Transverse colon (tissue), 4 donors: ENCODE data around the gene CCNT1. TPM values are rescaled to one million over a fixed set of nuclear protein-coding genes. Genes with fewer than 3 reads are reported as not detected.
A peak's percentile ranks its signal among the peaks of the same experiment; 100 is the strongest.
"Not testable (repeated sequence)": the region's sequence is repeated elsewhere in the genome, so short reads cannot be mapped to it uniquely, and the experiment has no call there.

Experiments
- DNase-seq: peaks from one replicate; pipeline ENCODE4 v3.0.0-alpha.2; 2019
- H3K27ac ChIP-seq, 4 donors: fragments of 200-600 bp; sonication (generic); 2 replicates each; pipeline ENCODE4 v1.5.1; 2016 to 2018; ENCODE audit warnings: inconsistent platforms in 4 of 4
- H3K27me3 ChIP-seq: fragments of 200-600 bp; sonication (generic); 2 replicates; pipeline ENCODE4 v1.5.1; 2017; ENCODE audit warnings: inconsistent platforms
- H3K36me3 ChIP-seq, 4 donors: fragments of 200-600 bp; sonication (generic); 2 replicates each; pipeline ENCODE4 v1.5.1; 2017 to 2019; ENCODE audit warnings: inconsistent platforms in 4 of 4
- H3K4me1 ChIP-seq, 4 donors: fragments of 200-600 bp; sonication (generic); 2 replicates each; pipeline ENCODE4 v1.5.1; 2017 to 2020; ENCODE audit warnings: inconsistent platforms in 4 of 4
- H3K4me3 ChIP-seq, 4 donors: fragments of 200-600 bp; sonication (generic); 1 replicate in 1 of 4; 2 replicates in 3 of 4; pipeline versions ENCODE4 v1.5.1 to v1.6.1; 2017 to 2019; ENCODE audit warnings: inconsistent platforms in 4 of 4
- H3K9me3 ChIP-seq, 2 donors: fragments of 200-600 bp; sonication (generic); 2 replicates each; pipeline ENCODE4 v1.5.1; 2017 to 2019; ENCODE audit warnings: inconsistent platforms in 2 of 2
- CTCF ChIP-seq, 5 experiments: fragments of 200-600 bp in 3 of 5; fragments of 450-650 bp in 2 of 5; sonication (generic) in 3 of 5; IDR thresholded peaks; 1 replicate in 2 of 5; 2 replicates in 3 of 5; pipeline ENCODE4 v1.5.1; 2016 to 2017; ENCODE audit warnings: antibody characterized with exemption in 5 of 5, inconsistent platforms in 3 of 5, mild to moderate bottlenecking in 2 of 5, moderate library complexity in 1 of 5
- EP300 ChIP-seq: sonication (generic); formaldehyde crosslinking; IDR thresholded peaks from one replicate; pipeline ENCODE4 v1.6.1; 2017; ENCODE audit warnings: antibody characterized with exemption, low read depth
- POLR2A ChIP-seq: fragments of 450-650 bp; IDR thresholded peaks from one replicate; pipeline ENCODE4 v1.6.1; 2016; ENCODE audit warnings: antibody characterized with exemption, mild to moderate bottlenecking, moderate library complexity
- POLR2AphosphoS5 ChIP-seq, 3 donors: sonication (generic); formaldehyde crosslinking; IDR thresholded peaks; one replicate each; pipeline ENCODE4 v1.6.1; 2016; ENCODE audit warnings: antibody characterized with exemption in 3 of 3
- WGBS, 2 donors: methylation state at CpG; one replicate each; pipeline ENCODE4 v1.1.5; 2018; ENCODE audit warnings: low coverage in 1 of 2; 5-methylcytosine and 5-hydroxymethylcytosine counted together
- in situ Hi-C, 4 donors: fragments of 200-750 bp; cut with MboI; loops; one replicate each; pipeline versions ENCODE4 v1.15.0 to v1.15.1; 2017; ENCODE audit warnings: low sequenced_read_pairs in 3 of 4, low pct_ligation_motif_present in 1 of 4, low pct_unique_long_range_greater_than_20kb in 1 of 4
- intact Hi-C: fragments of 100-400 bp; cut with DNase I; formaldehyde crosslinking; loops from one replicate; pipeline ENCODE4 v1.15.1; 2023; ENCODE audit warnings: low total_unique reads
- total RNA-seq, 4 donors: library from RNA; depleted of rRNA; stranded (reverse); fragments of >200 nt; gene quantifications; one replicate each; pipeline ENCODE4 v1.1.0, GENCODE V29; 2016

The CCNT1 gene
- total RNA-seq, 4 donors from 2014 or later, result 10.0 to 29.4 (median 23.6) TPM

GRCh38 chr12:48686615-48687334 lies 29.7 kb downstream of the CCNT1 start:
- TF ChIP-seq POLR2AphosphoS5 (IDR thresholded peaks at IDR 0.05) (no peak), CTCF (IDR thresholded peaks at IDR 0.05) (no peak), POLR2A (no peak), EP300 (no peak)
- in situ Hi-C loops (no loop called here), intact Hi-C loops (no loop called here)
- no peak overlapping the region for H3K4me3 ChIP-seq
- WGBS, 2 donors, result 90% methylated on average over 5 to 6 of the region's 6 CpGs
- peaks cover 0 to 11% (median 0%) of the 10 kb centered on the region in 4 donors for H3K4me1 ChIP-seq
- no peaks in the 10 kb centered on the region for H3K9me3 ChIP-seq
- DNase-seq, result no peak
- H3K36me3 ChIP-seq, result peaks cover 0 to 13% (median 2%) of the 10 kb centered on the region in 4 donors
- H3K27me3 ChIP-seq, result no peaks in the 10 kb centered on the region
- no peak overlapping the region for H3K27ac ChIP-seq

GRCh38 chr12:48686037-48686595 lies 30.4 kb downstream of the CCNT1 start:
- TF ChIP-seq POLR2AphosphoS5 (IDR thresholded peaks at IDR 0.05) (no peak), POLR2A (no peak), CTCF (IDR thresholded peaks at IDR 0.05) (no peak)
- Histone ChIP-seq H3K4me3 (no peak overlapping the region), H3K4me1 (peaks cover 0 to 11% (median 3%) of the 10 kb centered on the region in 4 donors), H3K27me3 (no peaks in the 10 kb centered on the region), H3K9me3 (no peaks in the 10 kb centered on the region), H3K27ac (no peak overlapping the region), H3K36me3 (peaks cover 0 to 13% (median 0%) of the 10 kb centered on the region in 4 donors)
- intact Hi-C loops, result no loop called here
- no peak for DNase-seq
- 57 to 60% methylated on average over 3 of the region's 3 CpGs for WGBS, 2 donors
- in situ Hi-C loops, result no loop called here

DNA sequence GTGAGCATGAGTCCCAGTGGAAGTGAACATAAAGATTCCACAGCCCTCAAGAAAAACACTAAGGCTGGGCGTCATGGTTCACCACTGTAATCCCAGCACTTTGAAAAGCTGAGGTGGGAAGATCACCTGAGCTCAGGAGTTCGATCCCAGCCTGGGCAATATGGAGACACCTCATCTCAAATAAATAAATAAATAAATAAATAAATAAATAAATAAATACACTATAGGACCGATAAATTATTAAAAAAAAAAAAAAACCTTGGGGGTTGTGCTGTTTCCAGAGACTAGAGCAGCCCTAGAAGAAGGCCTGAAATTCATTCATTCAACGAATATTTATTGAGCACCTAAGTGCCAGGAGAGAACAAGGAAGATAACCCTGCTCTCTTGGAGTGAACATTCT lies 33.0 kb downstream of the CCNT1 start:
- no peaks in the 10 kb centered on the region for H3K27me3 ChIP-seq
- peaks cover 0 to 7% (median 3%) of the 10 kb centered on the region in 4 donors for H3K36me3 ChIP-seq
- TF ChIP-seq POLR2A (no peak), CTCF (IDR thresholded peaks at IDR 0.05) (no peak), POLR2AphosphoS5 (IDR thresholded peaks at IDR 0.05) (no peak), EP300 (no peak)
- intact Hi-C loops, result no loop called here
- no peak for DNase-seq
- peaks cover 13 to 37% (median 28%) of the 10 kb centered on the region in 4 donors for H3K4me1 ChIP-seq
- no peak overlapping the region for H3K4me3 ChIP-seq
- in situ Hi-C loops, result no loop called here
- 83 to 90% methylated on average over 4 of the region's 4 CpGs for WGBS, 2 donors
- no peak overlapping the region for H3K27ac ChIP-seq
- no peaks in the 10 kb centered on the region for H3K9me3 ChIP-seq

DNA sequence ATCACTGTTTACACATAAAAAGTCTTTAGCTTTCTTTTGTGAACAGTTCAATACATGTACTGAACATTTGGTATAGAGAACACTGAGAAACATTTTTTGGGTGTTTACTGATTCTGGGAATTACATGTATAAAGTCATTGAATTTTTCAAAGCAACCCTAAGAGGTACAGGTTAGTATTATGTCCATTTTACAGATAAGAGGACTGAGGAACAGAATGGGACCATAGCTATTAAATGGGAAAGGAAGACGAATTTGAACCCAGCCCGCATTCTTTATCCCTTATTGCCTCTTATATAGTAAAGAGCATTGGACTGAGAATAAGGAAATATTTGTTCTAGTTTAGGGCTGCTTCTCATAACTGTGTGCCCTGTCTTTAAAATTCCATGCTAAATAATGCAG lies 33.6 kb downstream of the CCNT1 start:
- TF ChIP-seq EP300 (no peak), POLR2A (no peak), POLR2AphosphoS5 (IDR thresholded peaks at IDR 0.05) (no peak), CTCF (IDR thresholded peaks at IDR 0.05) (no peak)
- in situ Hi-C loops, result no loop called here
- H3K27me3 ChIP-seq, result no peaks in the 10 kb centered on the region
- intact Hi-C loops, result no loop called here
- H3K4me1 ChIP-seq, result peaks cover 15 to 43% (median 33%) of the 10 kb centered on the region in 4 donors
- H3K27ac ChIP-seq, result peak overlapping the region in 3 of 4 donors; percentile 91 to 97 (median 96)
- 56 to 73% methylated on average over 2 of the region's 2 CpGs for WGBS, 2 donors
- peak overlapping the region in 3 of 4 donors; percentile 85 to 99 (median 93) for H3K4me3 ChIP-seq
- no peak for DNase-seq
- no peaks in the 10 kb centered on the region for H3K9me3 ChIP-seq
- H3K36me3 ChIP-seq, result peaks cover 0 to 5% (median 2%) of the 10 kb centered on the region in 4 donors

DNA sequence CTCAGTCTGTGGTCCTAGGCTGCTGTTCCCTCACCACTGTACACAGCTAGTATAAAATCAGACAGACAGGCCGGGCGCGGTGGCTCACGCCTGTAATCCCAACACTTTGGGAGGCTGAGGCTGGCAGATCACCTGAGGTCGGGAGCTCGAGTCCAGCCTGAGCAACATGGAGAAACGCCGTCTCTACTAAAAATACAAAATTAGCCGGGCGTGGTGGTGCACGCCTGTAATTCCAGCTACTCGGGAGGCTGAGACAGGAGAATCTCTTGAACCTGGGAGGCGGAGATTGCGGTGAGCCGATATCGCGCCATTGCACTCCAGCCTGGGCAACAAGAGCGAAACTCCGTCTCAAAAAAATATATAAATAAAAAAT lies 34.0 kb downstream of the CCNT1 start:
- in situ Hi-C loops, result not testable (repeated sequence)

More for the DNA sequence above, 34.0 kb downstream of the CCNT1 start:
- DNase-seq, H3K9me3 ChIP-seq, H3K36me3 ChIP-seq, intact Hi-C loops, H3K27me3 ChIP-seq: not testable (repeated sequence)
- 11% methylated on average over 19 of the region's 19 CpGs; no CpG with 5 or more reads in 1 of the 2 donors for WGBS, 2 donors
- peaks cover 16 to 46% (median 34%) of the 10 kb centered on the region in 4 donors for H3K4me1 ChIP-seq
- peak overlapping the region; percentile 91 to 97 (median 96) for H3K27ac ChIP-seq
- H3K4me3 ChIP-seq, result peak overlapping the region; percentile 47 to 99 (median 89)
